IMR-90 (cell line): ENCODE data around the gene CASZ1. TPM values are rescaled to one million over a fixed set of nuclear protein-coding genes. Genes with fewer than 3 reads are reported as not detected.

Experiments used
- ATAC-seq: fragments of 200-7000 bp; cut with Tn5 transposase; 2 replicates; pipeline ENCODE4 v1.9.1; 2020; ENCODE audit warnings: low read depth, mild to moderate bottlenecking, moderate library complexity
- BruUV-seq: library from RNA; stranded (reverse); fragments of 400-500 nt; replicated peaks from 2 replicates; lab custom pipeline; 2021; lab: Mats Ljungman, UMichigan
- CTCF ChIA-PET: fragments of 300-600 bp; formaldehyde crosslinking; extraction: SDS; loops from one replicate; lab custom pipeline; 2021; ENCODE audit warnings: antibody characterized with exemption; lab: Yijun Ruan, JAX
- POLR2A ChIA-PET: fragments of 300-600 bp; sonication (Branson Sonifier 250); formaldehyde crosslinking; loops from one replicate; lab custom pipeline; 2022; ENCODE audit warnings: antibody characterized with exemption; ENCODE audit not compliant: unreplicated experiment; lab: Charles Lee
- DNase-seq: peaks from one replicate; pipeline ENCODE4 v3.0.0; 2013
- H2AFZ ChIP-seq: replicated peaks from 2 replicates; pipeline ENCODE3; 2013; ENCODE audit warnings: low read length, mild to moderate bottlenecking; ENCODE audit not compliant: poor library complexity
- H2AK5ac ChIP-seq: 2 replicates; pipeline ENCODE4 v1.6.1; 2013; ENCODE audit warnings: low read depth, low read length, inconsistent platforms
- H2AK9ac ChIP-seq: replicated peaks from 2 replicates; pipeline ENCODE3; 2013; ENCODE audit warnings: mild to moderate bottlenecking, low read depth, low read length, moderate library complexity; ENCODE audit not compliant: poor library complexity
- H2BK120ac ChIP-seq: 2 replicates; pipeline ENCODE4 v1.6.1; 2013; ENCODE audit warnings: low read depth, low read length, inconsistent platforms
- H2BK15ac ChIP-seq: 3 replicates; pipeline ENCODE4 v1.6.1; 2013; ENCODE audit warnings: low read depth, low read length, inconsistent platforms
- H2BK20ac ChIP-seq: 2 replicates; pipeline ENCODE4 v1.6.1; 2013; ENCODE audit warnings: low read depth, mild to moderate bottlenecking, inconsistent platforms, low read length, moderate library complexity
- H2BK5ac ChIP-seq: 2 replicates; pipeline ENCODE4 v1.6.1; 2013; ENCODE audit warnings: mild to moderate bottlenecking, low read depth, low read length, inconsistent platforms; ENCODE audit not compliant: poor library complexity, severe bottlenecking
- H3K14ac ChIP-seq: replicated peaks from 2 replicates; pipeline ENCODE4 v1.6.1; 2013; ENCODE audit warnings: low read depth, low read length, inconsistent platforms
- H3K18ac ChIP-seq: 2 replicates; pipeline ENCODE4 v1.6.1; 2013; ENCODE audit warnings: low read depth, low read length, control low read depth
- H3K23ac ChIP-seq: 2 replicates; pipeline ENCODE4 v1.6.1; 2013; ENCODE audit warnings: low read depth, low read length, inconsistent platforms
- H3K27ac ChIP-seq: 2 replicates; pipeline ENCODE4 v1.5.1; 2013; ENCODE audit warnings: mild to moderate bottlenecking, control low read depth, low read length; ENCODE audit not compliant: insufficient read depth
- H3K27me3 ChIP-seq: 2 replicates; pipeline ENCODE4 v1.6.1; 2013; ENCODE audit warnings: low read length; ENCODE audit not compliant: control insufficient read depth, insufficient read depth
- H3K36me3 ChIP-seq: 2 replicates; pipeline ENCODE4 v1.6.1; 2013; ENCODE audit warnings: low read length, mixed read lengths; ENCODE audit not compliant: control insufficient read depth, insufficient read depth
- H3K4ac ChIP-seq: 2 replicates; pipeline ENCODE4 v1.6.1; 2013; ENCODE audit warnings: low read depth, low read length, inconsistent platforms
- H3K4me1 ChIP-seq: 2 replicates; pipeline ENCODE4 v1.6.1; 2013; ENCODE audit warnings: low read length, mixed read lengths; ENCODE audit not compliant: control insufficient read depth, insufficient read depth
- H3K4me2 ChIP-seq: 2 replicates; pipeline ENCODE4 v1.6.1; 2013; ENCODE audit warnings: low read depth, mild to moderate bottlenecking, control low read depth, low read length, moderate library complexity
- H3K4me3 ChIP-seq: 2 replicates; pipeline ENCODE4 v1.5.1; 2013; ENCODE audit warnings: low read depth, mild to moderate bottlenecking, control low read depth, low read length, moderate library complexity; ENCODE audit not compliant: insufficient read depth
- H3K56ac ChIP-seq: 2 replicates; pipeline ENCODE4 v1.6.1; 2013; ENCODE audit warnings: low read length, inconsistent platforms; ENCODE audit not compliant: insufficient read depth; ENCODE audit errors: extremely low read depth
- H3K79me1 ChIP-seq, 2 experiments: 2 replicates each; pipeline ENCODE4 v1.6.1; 2013; ENCODE audit warnings: low read length in 2 of 2, inconsistent platforms in 1 of 2, low read depth in 1 of 2
- H3K9ac ChIP-seq: 2 replicates; pipeline ENCODE4 v1.6.1; 2013; ENCODE audit warnings: low read depth, low read length, control low read depth
- H3K9me1 ChIP-seq: 2 replicates; pipeline ENCODE4 v1.6.1; 2013; ENCODE audit warnings: low read length, inconsistent platforms; ENCODE audit not compliant: insufficient read depth
- H3K9me3 ChIP-seq: 2 replicates; pipeline ENCODE4 v1.6.1; 2013; ENCODE audit warnings: low read length; ENCODE audit not compliant: control insufficient read depth, insufficient read depth
- H4K20me1 ChIP-seq: 2 replicates; pipeline ENCODE4 v1.6.1; 2013; ENCODE audit warnings: low read length, inconsistent platforms; ENCODE audit not compliant: insufficient read depth
- H4K5ac ChIP-seq: 2 replicates; pipeline ENCODE4 v1.6.1; 2013; ENCODE audit warnings: mild to moderate bottlenecking, low read depth, low read length, control low read depth
- H4K8ac ChIP-seq, 2 experiments: 2 replicates each; pipeline ENCODE4 v1.6.1; 2013; ENCODE audit warnings: low read depth in 2 of 2, low read length in 2 of 2, control low read depth in 1 of 2, inconsistent platforms in 1 of 2
- H4K91ac ChIP-seq: 2 replicates; pipeline ENCODE4 v1.6.1; 2013; ENCODE audit warnings: low read depth, low read length, inconsistent platforms; ENCODE audit not compliant: insufficient read depth
- BHLHE40 ChIP-seq: fragments of 150-350 bp; IDR thresholded peaks from 2 replicates; pipeline ENCODE4 v1.6.1; 2016; ENCODE audit warnings: mild to moderate bottlenecking, low read depth, low read length
- CHD1 ChIP-seq: IDR thresholded peaks from 2 replicates; pipeline ENCODE4 v1.6.1; 2012; ENCODE audit warnings: low read depth, low read length, improper control_type of control experiment
- CTCF ChIP-seq: conservative IDR thresholded peaks from 2 replicates; pipeline ENCODE4 v1.5.1; 2012; ENCODE audit warnings: mild to moderate bottlenecking, low read depth, low read length, improper control_type of control experiment
- ELK1 ChIP-seq: fragments of 150-350 bp; IDR thresholded peaks from 2 replicates; pipeline ENCODE4 v1.6.1; 2016; ENCODE audit warnings: low read depth, mild to moderate bottlenecking, low read length, moderate library complexity, borderline replicate concordance
- FOS ChIP-seq: fragments of 150-350 bp; IDR thresholded peaks from 2 replicates; pipeline ENCODE4 v1.6.1; 2016; ENCODE audit warnings: low read depth, low read length
- MAFK ChIP-seq: IDR thresholded peaks from 2 replicates; pipeline ENCODE4 v1.6.1; 2012; ENCODE audit warnings: low read depth, low read length, improper control_type of control experiment
- MAZ ChIP-seq: IDR thresholded peaks from 2 replicates; pipeline ENCODE4 v1.6.1; 2012; ENCODE audit warnings: low read depth, mild to moderate bottlenecking, low read length, improper control_type of control experiment, moderate library complexity, borderline replicate concordance
- MXI1 ChIP-seq: IDR thresholded peaks from 2 replicates; pipeline ENCODE4 v1.6.1; 2012; ENCODE audit warnings: low read depth, mild to moderate bottlenecking, low read length, moderate library complexity, borderline replicate concordance
- POLR2A ChIP-seq: IDR thresholded peaks from 2 replicates; pipeline ENCODE4 v1.6.1; 2012; ENCODE audit warnings: mild to moderate bottlenecking, low read depth, low read length
- RCOR1 ChIP-seq: IDR thresholded peaks from 2 replicates; pipeline ENCODE4 v1.6.1; 2012; ENCODE audit warnings: mild to moderate bottlenecking, low read length, improper control_type of control experiment; ENCODE audit not compliant: insufficient replicate concordance
- SMC3 ChIP-seq: fragments of 150-350 bp; IDR thresholded peaks from 2 replicates; pipeline ENCODE4 v1.6.1; 2016; ENCODE audit warnings: low read depth, mild to moderate bottlenecking, antibody characterized with exemption, low read length, moderate library complexity
- USF2 ChIP-seq: fragments of 150-350 bp; IDR thresholded peaks from 2 replicates; pipeline ENCODE4 v1.6.1; 2017; ENCODE audit warnings: mild to moderate bottlenecking, antibody characterized with exemption, low read length, low read depth
- WGBS, 2 experiments: methylation state at CpG; one replicate each; pipeline versions ENCODE4 v1.1.5 to v1.1.7; 2013; ENCODE audit warnings: missing lambda C conversion rate in 2 of 2; ENCODE audit not compliant: insufficient read length in 1 of 2; ENCODE audit errors: extremely low coverage in 2 of 2; 5-methylcytosine and 5-hydroxymethylcytosine counted together
- dilution Hi-C: fragments of 300-500 bp; cut with HindIII; formaldehyde crosslinking; loops from one replicate; pipeline ENCODE4 v1.14.3; 2018; ENCODE audit warnings: low sequenced_read_pairs; ENCODE audit not compliant: unreplicated experiment
- in situ Hi-C: fragments of 300-500 bp; cut with MboI; formaldehyde crosslinking; loops from 3 replicates; pipeline ENCODE4 v1.14.3; 2019; ENCODE audit warnings: low sequenced_read_pairs, inconsistent platforms, mixed read lengths
- intact Hi-C: fragments of 100-400 bp; cut with micrococcal nuclease; formaldehyde crosslinking; loops from 2 replicates; pipeline ENCODE4 v1.10.0; 2022
- polyA plus RNA-seq, 3 experiments: library from polyadenylated mRNA; depleted of rRNA; stranded (reverse); fragments of >200 nt; gene quantifications; 2 replicates each; pipeline ENCODE4 v1.2.3, GENCODE V29; 2012; ENCODE audit warnings: low replicate concordance in 1 of 3
- total RNA-seq: library from RNA; depleted of rRNA; stranded (reverse); fragments of >200 nt; gene quantifications from 2 replicates; pipeline ENCODE4 v1.2.3, GENCODE V29; 2012

CASZ1 gene
- total and polyA plus RNA-seq, 2 of the 4 experiments (the other 2 are of a cell fraction) = 0.18 to 0.24 TPM

- BruUV-seq = no TSS peak
- Histone ChIP-seq H2BK15ac (no peak overlapping the region), H4K5ac (no peak overlapping the region), H3K14ac (no peak overlapping the region), H2BK5ac (no peak overlapping the region), H3K79me1 (no peaks in the 10 kb centered on the region), H3K9ac (no peak overlapping the region), H3K27me3 (peaks cover 7% of the 10 kb centered on the region; the same call in 1 of the 2 replicates), H3K4me3 (no peak overlapping the region), H2BK20ac (no peak overlapping the region), H3K56ac (no peak overlapping the region), H2AFZ (no peak overlapping the region), H3K4me2 (no peak overlapping the region), H3K9me1 (no peaks in the 10 kb centered on the region), H3K27ac (no peak overlapping the region), H3K9me3 (no peaks in the 10 kb centered on the region), H2AK5ac (no peak overlapping the region), H3K4me1 (peaks cover 1% of the 10 kb centered on the region; the same call in 1 of the 2 replicates), H4K8ac (no peak overlapping the region), H3K36me3 (no peaks in the 10 kb centered on the region), H4K20me1 (no peaks in the 10 kb centered on the region), H2AK9ac (no peak overlapping the region), H2BK120ac (no peak overlapping the region), H4K91ac (no peak overlapping the region), H3K23ac (no peak overlapping the region), H3K18ac (no peak overlapping the region), H3K4ac (no peak overlapping the region)
- CTCF ChIA-PET = no interaction called here
- ATAC-seq = no peak
- in situ Hi-C loops = no loop called here
- WGBS, 2 experiments = 94% methylated on average over 29 of the region's 31 CpGs; no CpG with 5 or more reads in 1 of the 2 experiments
- dilution Hi-C loops = no loop called here
- POLR2A ChIA-PET = interaction anchor here (0.5 kb wide), 1 partner anchor 696 kb away, joined by 7 read pairs; no protein-coding TSS in a partner anchor
- intact Hi-C loops = no loop called here
- no peak for DNase-seq
- no peak for TF ChIP-seq CTCF
- TF ChIP-seq FOS = no peak
- TF ChIP-seq CHD1 = no peak
- TF ChIP-seq POLR2A = no peak
- no peak for TF ChIP-seq ELK1
- no peak for TF ChIP-seq USF2
- no peak for TF ChIP-seq MAZ
- TF ChIP-seq RCOR1 = no peak
- no peak for TF ChIP-seq SMC3
- TF ChIP-seq MXI1 = no peak
- TF ChIP-seq MAFK = no peak
- TF ChIP-seq BHLHE40 = no peak
Observed at GRCh38 chr1:10665226-10665625, 131.2 kb downstream of the CASZ1 start.
